ENCODE data around the gene PCDHGB3. TPM values are rescaled to one million over a fixed set of nuclear protein-coding genes. Genes with fewer than 3 reads are reported as not detected.
A peak's percentile ranks its signal among the peaks of the same experiment; 100 is the strongest.

The PCDHGB3 gene
- polyA plus RNA-seq, 2 of the 4 experiments (the other 2 are of a cell fraction), result 0.28 to 1.2 TPM

GRCh38 chr5:141383345-141383744, 13.3 kb downstream of the PCDHGB3 start:
- no peak for TF ChIP-seq SREBF2 (IDR thresholded peaks at IDR 0.05)
- no peak for TF ChIP-seq NFE2L2 (conservative IDR thresholded peaks at IDR 0.05; ENCODE audit: low read length)
- no peak for TF ChIP-seq HOXB13 (CRISPR knock-in tag; IDR thresholded peaks at IDR 0.05; ENCODE audit: low read depth)
- TF ChIP-seq ATOH8 (CRISPR knock-in tag; IDR thresholded peaks at IDR 0.05; ENCODE audit: low read depth), result no peak
- no peak for TF ChIP-seq RFX5 (IDR thresholded peaks at IDR 0.05)
- no peak for TF ChIP-seq CHD4 (IDR thresholded peaks at IDR 0.05; ENCODE audit: borderline replicate concordance)
- TF ChIP-seq BCL3 (IDR thresholded peaks at IDR 0.05), result no peak
- no peak for TF ChIP-seq TFCP2L1 (CRISPR knock-in tag; IDR thresholded peaks at IDR 0.05)
- TF ChIP-seq PBX3 (IDR thresholded peaks at IDR 0.05), result no peak
- TF ChIP-seq PHF8 (IDR thresholded peaks at IDR 0.05; ENCODE audit: borderline replicate concordance, low read depth), result no peak
- TF ChIP-seq RAD21 (conservative IDR thresholded peaks at IDR 0.05 in 1 of 2, IDR thresholded peaks at IDR 0.05 in 1 of 2), result no peak
- no peak for TF ChIP-seq REST (IDR thresholded peaks at IDR 0.05)
- TF ChIP-seq EHF (CRISPR knock-in tag; IDR thresholded peaks at IDR 0.05), result no peak
- no peak for TF ChIP-seq HES2 (IDR thresholded peaks at IDR 0.05)
- WGBS (ENCODE audit: missing lambda C conversion rate), result 44% methylated on average over 21 of the region's 21 CpGs
- peaks cover 35% of the 10 kb centered on the region for H3K9me3 ChIP-seq
- ATAC-seq (peak; percentile 22 to 27; a peak in 4 of 6 replicates), FAIRE-seq (no peak), DNase-seq (ENCODE audit: low read depth in 1 of 2, low spot score in 1 of 2) (peak in 1 of 2 experiments; percentile 20)
- CTCF ChIA-PET, result interaction anchor here (0.7 to 2.2 kb wide), 31 partner anchors 11 to 562 kb away, joined by 3 to 19 read pairs (median 4); partner anchors contain the start of genes PCDHA5, PCDHGA1, PCDHGA5 and PCDHGB3
- POLR2A ChIA-PET, result interaction anchor here (0.8 to 1.5 kb wide), 3 partner anchors 13 to 181 kb away, joined by 3 to 4 read pairs (median 3); partner anchors contain the start of genes PCDHGB3 and TAF7
- H3K4me1 ChIP-seq, result no peaks in the 10 kb centered on the region
- peak overlapping the region; percentile 88 for H3K4me3 ChIP-seq
- H3K4me2 ChIP-seq, result peak overlapping the region; percentile 99
- peak overlapping the region; percentile 87 to 88 for H3K27ac ChIP-seq

- ChIA-PET CTCF (interaction anchor here (3.7 kb wide), 1 partner anchor 14 kb away, joined by 16 read pairs; the partner anchor contains the start of gene PCDHGB3), POLR2A (no interaction called here)
- DNase-seq (ENCODE audit: low read depth in 1 of 2, low spot score in 1 of 2) (no peak), ATAC-seq (no peak), FAIRE-seq (no peak)
- Histone ChIP-seq H3K4me3 (no peak overlapping the region), H3K4me1 (no peaks in the 10 kb centered on the region), H3K27ac (no peak overlapping the region), H3K9me3 (peaks cover 45% of the 10 kb centered on the region), H3K4me2 (no peak overlapping the region)
- WGBS (ENCODE audit: missing lambda C conversion rate), result 71% methylated on average over 42 of the region's 43 CpGs
- TF ChIP-seq USF2 (IDR thresholded peaks at IDR 0.05), result no peak
- TF ChIP-seq POLR2A (IDR thresholded peaks at IDR 0.05; ENCODE audit: low read length), result no peak
- no peak for TF ChIP-seq CBX8 (IDR thresholded peaks at IDR 0.05)
- no peak for TF ChIP-seq BCL3 (IDR thresholded peaks at IDR 0.05)
- no peak for TF ChIP-seq JUNB (IDR thresholded peaks at IDR 0.05)
- TF ChIP-seq TFCP2L1 (CRISPR knock-in tag; IDR thresholded peaks at IDR 0.05), result no peak
- TF ChIP-seq FOXS1 (CRISPR knock-in tag; IDR thresholded peaks at IDR 0.05), result no peak
- TF ChIP-seq MAX (IDR thresholded peaks at IDR 0.05), result no peak
- no peak for TF ChIP-seq FOSB (CRISPR knock-in tag; IDR thresholded peaks at IDR 0.05)
- TF ChIP-seq RFX5 (IDR thresholded peaks at IDR 0.05), result no peak
- TF ChIP-seq EHMT2 (IDR thresholded peaks at IDR 0.05; ENCODE audit: low read depth), result no peak
- TF ChIP-seq ESRRA (IDR thresholded peaks at IDR 0.05; ENCODE audit: borderline replicate concordance, low read length), result no peak
- no peak for TF ChIP-seq SMC3 (IDR thresholded peaks at IDR 0.05)
- TF ChIP-seq MAZ (IDR thresholded peaks at IDR 0.05; ENCODE audit: borderline replicate concordance, low read depth, low read length), result no peak
Measured at GRCh38 chr5:141384471-141385267, 14.6 kb downstream of the PCDHGB3 start.
